ENCODE data around the gene TBC1D20.
"Not testable (repeated sequence)": the region's sequence is repeated elsewhere in the genome, so short reads cannot be mapped to it uniquely, and the experiment has no call there.

TBC1D20 gene

GRCh38 chr20:400454-401275 lies 61.7 kb downstream of the TBC1D20 start:
- no peak for DNase-seq

GRCh38 chr20:400128-400453 lies 62.2 kb downstream of the TBC1D20 start:
- no peak for DNase-seq

GRCh38 chr20:399182-399707 lies 63.1 kb downstream of the TBC1D20 start:
- no peak for DNase-seq

GRCh38 chr20:397432-398237 lies 64.7 kb downstream of the TBC1D20 start:
- no peak for DNase-seq

GRCh38 chr20:396619-397431 lies 65.5 kb downstream of the TBC1D20 start:
- DNase-seq: no peak

- no peak for DNase-seq
Observed at GRCh38 chr20:396252-396618, 66.1 kb downstream of the TBC1D20 start.

- DNase-seq: not testable (repeated sequence)
Observed at GRCh38 chr20:393296-393695, 69.0 kb downstream of the TBC1D20 start.

GRCh38 chr20:391041-391711 lies 71.2 kb downstream of the TBC1D20 start:
- DNase-seq: no peak

- DNase-seq: no peak
Observed at GRCh38 chr20:389220-389619, 73.1 kb downstream of the TBC1D20 start.

- DNase-seq: no peak
Observed at GRCh38 chr20:388034-388994, 74.0 kb downstream of the TBC1D20 start.

- DNase-seq: no peak
Observed at GRCh38 chr20:387520-387919, 74.8 kb downstream of the TBC1D20 start.

- not testable (repeated sequence) for DNase-seq
Observed at GRCh38 chr20:386634-387033, 75.7 kb downstream of the TBC1D20 start.
